HepG2 (cell line): ENCODE data around the gene CDIP1. TPM values are rescaled to one million over a fixed set of nuclear protein-coding genes. Genes with fewer than 3 reads are reported as not detected.

Experiments
- AGO2 ChIP-seq: fragments of 200-400 bp; formaldehyde crosslinking; optimal IDR thresholded peaks from 2 replicates; pipeline ENCODE3; 2017; ENCODE audit warnings: mild to moderate bottlenecking, low read depth, low read length, moderate library complexity
- AHDC1 ChIP-seq: sonication (generic); formaldehyde crosslinking; IDR thresholded peaks from 2 replicates; pipeline ENCODE4 v1.5.1; 2020; ENCODE audit warnings: mild to moderate bottlenecking, missing genetic modification reagents, borderline replicate concordance
- CCAR2 ChIP-seq: fragments of 200-400 bp; formaldehyde crosslinking; optimal IDR thresholded peaks from 2 replicates; pipeline ENCODE3; 2018; ENCODE audit warnings: low read depth, mild to moderate bottlenecking, low read length, moderate library complexity
- FOXA1 ChIP-seq, 2 experiments: fragments of 450-650 bp in 1 of 2; sonication (generic) in 1 of 2; formaldehyde crosslinking in 1 of 2; IDR thresholded peaks; 2 replicates each; pipeline versions ENCODE4 v1.4.0 to v1.6.1; 2016 to 2020; ENCODE audit warnings: missing genetic modification reagents in 1 of 2
- GATAD2A ChIP-seq: IDR thresholded peaks from 2 replicates; pipeline ENCODE4 v1.6.1; 2016
- MBD4 ChIP-seq: IDR thresholded peaks from 2 replicates; pipeline ENCODE4 v1.6.1; 2012; ENCODE audit warnings: low read length, inconsistent platforms, borderline replicate concordance
- MED8 ChIP-seq: sonication (generic); formaldehyde crosslinking; IDR thresholded peaks from 2 replicates; pipeline ENCODE4 v1.8.1; 2023; ENCODE audit warnings: mild to moderate bottlenecking, missing genetic modification reagents; ENCODE audit not compliant: insufficient replicate concordance
- MLXIP ChIP-seq: sonication (generic); formaldehyde crosslinking; IDR thresholded peaks from 2 replicates; pipeline ENCODE4 v1.9.0; 2021; ENCODE audit warnings: missing genetic modification reagents, borderline replicate concordance
- MXD1 ChIP-seq: sonication (generic); formaldehyde crosslinking; IDR thresholded peaks from 2 replicates; pipeline ENCODE4 v1.4.0; 2020; ENCODE audit warnings: mild to moderate bottlenecking, missing genetic modification reagents
- NR1H2 ChIP-seq: sonication (generic); formaldehyde crosslinking; IDR thresholded peaks from 2 replicates; pipeline ENCODE4 v1.8.1; 2022; ENCODE audit warnings: low read depth, missing genetic modification reagents, borderline replicate concordance
- PLRG1 ChIP-seq: fragments of 450-650 bp; conservative IDR thresholded peaks from 2 replicates; pipeline ENCODE4 v1.6.1; 2016
- POGZ ChIP-seq: sonication (generic); formaldehyde crosslinking; IDR thresholded peaks from 2 replicates; pipeline ENCODE4 v1.4.0; 2020; ENCODE audit warnings: mild to moderate bottlenecking, missing genetic modification reagents
- SP140L ChIP-seq: sonication (generic); formaldehyde crosslinking; IDR thresholded peaks from 2 replicates; pipeline ENCODE4 v1.4.0; 2020; ENCODE audit warnings: missing genetic modification reagents, borderline replicate concordance
- ZNF160 ChIP-seq: sonication (generic); formaldehyde crosslinking; IDR thresholded peaks from 2 replicates; pipeline ENCODE4 v1.8.0; 2022; ENCODE audit warnings: mild to moderate bottlenecking, inconsistent platforms, missing genetic modification reagents
- ZNF337 ChIP-seq: sonication (generic); formaldehyde crosslinking; IDR thresholded peaks from 2 replicates; pipeline ENCODE4 v1.5.1; 2020; ENCODE audit warnings: missing genetic modification reagents, low read depth, mild to moderate bottlenecking, borderline replicate concordance
- ZNF543 ChIP-seq: sonication (generic); formaldehyde crosslinking; IDR thresholded peaks from 2 replicates; pipeline ENCODE4 v1.4.0; 2020; ENCODE audit warnings: mild to moderate bottlenecking, missing genetic modification reagents
- ZNF761 ChIP-seq: sonication (generic); formaldehyde crosslinking; conservative IDR thresholded peaks from 2 replicates; pipeline ENCODE4 v1.4.0; 2020; ENCODE audit warnings: mild to moderate bottlenecking, missing genetic modification reagents
- ZNF816 ChIP-seq: sonication (generic); formaldehyde crosslinking; IDR thresholded peaks from 2 replicates; pipeline ENCODE4 v1.8.0; 2022; ENCODE audit warnings: missing genetic modification reagents, mild to moderate bottlenecking, borderline replicate concordance
- ZNF878 ChIP-seq: sonication (generic); formaldehyde crosslinking; IDR thresholded peaks from 2 replicates; pipeline ENCODE4 v1.8.1; 2023; ENCODE audit warnings: mild to moderate bottlenecking, missing genetic modification reagents, moderate library complexity
- ZSCAN20 ChIP-seq: sonication (generic); formaldehyde crosslinking; IDR thresholded peaks from 2 replicates; pipeline ENCODE4 v1.4.0; 2020; ENCODE audit warnings: missing genetic modification reagents, mild to moderate bottlenecking, borderline replicate concordance
- polyA plus RNA-seq, 8 experiments: library from polyadenylated mRNA; depleted of rRNA in 3 of 8; stranded (reverse) in 7 of 8; unstranded in 1 of 8; fragments of >200 nt; fragmentation: Illumina TruSeq in 4 of 8; extraction: Trizol in 4 of 8; gene quantifications; 2 replicates each; pipeline versions ENCODE4 v1.2.1 to v1.2.3, GENCODE V29; 2011 to 2016; ENCODE audit warnings: low read depth in 4 of 8, missing spikeins in 1 of 8, mixed read lengths in 1 of 8; ENCODE audit not compliant: insufficient read depth in 1 of 8
- total RNA-seq, 5 experiments: library from RNA; depleted of rRNA; stranded (reverse); fragments of >200 nt; fragmentation: Illumina TruSeq; extraction: Trizol; gene quantifications; 2 replicates each; pipeline ENCODE4 v1.2.3, GENCODE V29; 2016; ENCODE audit warnings: low read depth in 1 of 5

Gene CDIP1
- total and polyA plus RNA-seq, 2 of the 13 experiments (the other 11 are each of a cell fraction or from before 2014, with no cell fraction given), result 31.2 to 56.7 TPM

GRCh38 chr16:4538350-4539235 lies at the start of gene CDIP1 (continued):
- peak; percentile 92 for TF ChIP-seq AHDC1 (CRISPR knock-in tag)
- TF ChIP-seq ZNF543 (CRISPR knock-in tag), result peak; percentile 98
- TF ChIP-seq MLXIP (CRISPR knock-in tag), result peak; percentile 96
- no peak for TF ChIP-seq PLRG1
- peak; percentile 76 for TF ChIP-seq MED8 (CRISPR knock-in tag)
- peak; percentile 98 for TF ChIP-seq MXD1 (CRISPR knock-in tag)
- TF ChIP-seq ZNF878 (CRISPR knock-in tag), result peak; percentile 100
- peak; percentile 97 for TF ChIP-seq POGZ (CRISPR knock-in tag)
- TF ChIP-seq ZNF160, result peak; percentile 99
- TF ChIP-seq ZNF761 (CRISPR knock-in tag), result peak; percentile 99
- no peak for TF ChIP-seq AGO2
- TF ChIP-seq GATAD2A, result peak; percentile 90
- peak; percentile 98 for TF ChIP-seq ZSCAN20 (CRISPR knock-in tag)
- TF ChIP-seq ZNF816 (CRISPR knock-in tag), result peak; percentile 100; the same call in 1 of the 2 replicates
- TF ChIP-seq CCAR2, result no peak
- TF ChIP-seq ZNF337 (CRISPR knock-in tag), result 0 out of 2 replicates have a peak, but pooled peaks have one; percentile 88
- peak; percentile 98 for TF ChIP-seq NR1H2 (CRISPR knock-in tag)
- peak; percentile 94; the same call in 1 of the 2 replicates for TF ChIP-seq SP140L (CRISPR knock-in tag)
- TF ChIP-seq FOXA1 (IDR thresholded peaks at IDR 0.05), result no peak
- peak; percentile 79 for TF ChIP-seq FOXA1 (CRISPR knock-in tag; IDR thresholded peaks at IDR 0.05)
- peak; percentile 74; the same call in 1 of the 2 replicates for TF ChIP-seq MBD4
